ENCODE results near the gene ZNF83.
"Not testable (repeated sequence)": the region's sequence is repeated elsewhere in the genome, so short reads cannot be mapped to it uniquely, and the experiment has no call there.

The ZNF83 gene

GRCh38 chr19:52640916-52641315, 2.8 kb upstream of the ZNF83 start:
- DNase-seq (ENCODE audit: low read depth in 1 of 2, low spot score in 1 of 2), result no peak

- DNase-seq (ENCODE audit: low read depth in 1 of 2, low spot score in 1 of 2), result no peak
Observed at GRCh38 chr19:52639996-52640395, 1.8 kb upstream of the ZNF83 start.

- no peak for DNase-seq (ENCODE audit: low read depth in 1 of 2, low spot score in 1 of 2)
Observed at GRCh38 chr19:52638601-52639000, 446 bp upstream of the ZNF83 start.

GRCh38 chr19:52635786-52636570, 2.2 kb downstream of the ZNF83 start:
- DNase-seq (ENCODE audit: low read depth in 1 of 2, low spot score in 1 of 2), result no peak

GRCh38 chr19:52627441-52627840, 10.7 kb downstream of the ZNF83 start:
- not testable (repeated sequence) for DNase-seq (ENCODE audit: low read depth in 1 of 2, low spot score in 1 of 2)

GRCh38 chr19:52626915-52627314, 11.2 kb downstream of the ZNF83 start:
- no peak for DNase-seq (ENCODE audit: low read depth in 1 of 2, low spot score in 1 of 2)

- no peak for DNase-seq (ENCODE audit: low read depth in 1 of 2, low spot score in 1 of 2)
Observed at GRCh38 chr19:52622261-52622660, 15.9 kb downstream of the ZNF83 start.

- no peak for DNase-seq (ENCODE audit: low read depth in 1 of 2, low spot score in 1 of 2)
Observed at GRCh38 chr19:52621376-52621775, 16.8 kb downstream of the ZNF83 start.

GRCh38 chr19:52613299-52613906, 24.8 kb downstream of the ZNF83 start:
- DNase-seq (ENCODE audit: low read depth in 1 of 2, low spot score in 1 of 2), result no peak

- DNase-seq (ENCODE audit: low read depth in 1 of 2, low spot score in 1 of 2), result no peak
Observed at GRCh38 chr19:52603558-52604207, 34.5 kb downstream of the ZNF83 start.

GRCh38 chr19:52602941-52603340, 35.2 kb downstream of the ZNF83 start:
- no peak for DNase-seq (ENCODE audit: low read depth in 1 of 2, low spot score in 1 of 2)

- not testable (repeated sequence) for DNase-seq (ENCODE audit: low read depth in 1 of 2, low spot score in 1 of 2)
Observed at GRCh38 chr19:52601974-52602366, 36.2 kb downstream of the ZNF83 start.

- DNase-seq (ENCODE audit: low read depth in 1 of 2, low spot score in 1 of 2), result peak; percentile 90 to 93
Observed at GRCh38 chr19:52601025-52601973, 36.9 kb downstream of the ZNF83 start.

GRCh38 chr19:52600639-52601024, 37.5 kb downstream of the ZNF83 start:
- DNase-seq (ENCODE audit: low read depth in 1 of 2, low spot score in 1 of 2), result no peak

GRCh38 chr19:52599241-52599640, 38.9 kb downstream of the ZNF83 start:
- no peak for DNase-seq (ENCODE audit: low read depth in 1 of 2, low spot score in 1 of 2)

GRCh38 chr19:52593441-52593840, 44.7 kb downstream of the ZNF83 start:
- DNase-seq (ENCODE audit: low read depth in 1 of 2, low spot score in 1 of 2), result not testable (repeated sequence)

GRCh38 chr19:52592301-52592700, 45.9 kb downstream of the ZNF83 start:
- no peak for DNase-seq (ENCODE audit: low read depth in 1 of 2, low spot score in 1 of 2)

- no peak for DNase-seq (ENCODE audit: low read depth in 1 of 2, low spot score in 1 of 2)
Observed at GRCh38 chr19:52590728-52591127, 47.4 kb downstream of the ZNF83 start.

GRCh38 chr19:52585604-52586003, 52.6 kb downstream of the ZNF83 start:
- no peak for DNase-seq (ENCODE audit: low read depth in 1 of 2, low spot score in 1 of 2)

GRCh38 chr19:52584736-52585440, 53.3 kb downstream of the ZNF83 start:
- no peak for DNase-seq (ENCODE audit: low read depth in 1 of 2, low spot score in 1 of 2)
